HepG2 (cell line): ENCODE data around the gene VAV2. TPM values are rescaled to one million over a fixed set of nuclear protein-coding genes. Genes with fewer than 3 reads are reported as not detected.

Experiments used
- BCL6 ChIP-seq: IDR thresholded peaks from 2 replicates; pipeline ENCODE4 v1.6.1; 2016; ENCODE audit warnings: missing genetic modification reagents, missing compliant biosample characterization
- BORCS8-MEF2B ChIP-seq: sonication (generic); formaldehyde crosslinking; IDR thresholded peaks from 2 replicates; pipeline ENCODE4 v1.8.0; 2022; ENCODE audit warnings: mild to moderate bottlenecking, missing genetic modification reagents
- CHCHD3 ChIP-seq: sonication (generic); formaldehyde crosslinking; IDR thresholded peaks from 2 replicates; pipeline ENCODE4 v1.8.0; 2022; ENCODE audit warnings: mild to moderate bottlenecking, missing genetic modification reagents, moderate library complexity
- CTCF ChIP-seq: sonication (generic); formaldehyde crosslinking; IDR thresholded peaks from 2 replicates; pipeline ENCODE4 v1.5.0; 2020; ENCODE audit warnings: mild to moderate bottlenecking, missing genetic modification reagents, moderate library complexity
- EEA1 ChIP-seq: sonication (generic); formaldehyde crosslinking; IDR thresholded peaks from 2 replicates; pipeline ENCODE4 v1.5.1; 2020; ENCODE audit warnings: mild to moderate bottlenecking, missing genetic modification reagents, borderline replicate concordance
- ETV6 ChIP-seq: sonication (generic); formaldehyde crosslinking; conservative IDR thresholded peaks from 2 replicates; pipeline ENCODE4 v1.4.0; 2020; ENCODE audit warnings: missing genetic modification reagents
- FOXC1 ChIP-seq: sonication (generic); formaldehyde crosslinking; IDR thresholded peaks from 2 replicates; pipeline ENCODE4 v1.8.0; 2022; ENCODE audit warnings: mild to moderate bottlenecking, missing genetic modification reagents, borderline replicate concordance
- GABPB1 ChIP-seq: IDR thresholded peaks from 2 replicates; pipeline ENCODE4 v1.6.1; 2016; ENCODE audit warnings: mild to moderate bottlenecking, missing genetic modification reagents, moderate library complexity, missing compliant biosample characterization
- KLF6 ChIP-seq: IDR thresholded peaks from 2 replicates; pipeline ENCODE4 v1.8.0; 2016; ENCODE audit warnings: missing biosample characterization, missing genetic modification reagents
- NCOA5 ChIP-seq: sonication (generic); formaldehyde crosslinking; IDR thresholded peaks from 2 replicates; pipeline ENCODE4 v1.4.0; 2020; ENCODE audit warnings: missing genetic modification reagents
- NFE2L1 ChIP-seq: sonication (generic); formaldehyde crosslinking; IDR thresholded peaks from 2 replicates; pipeline ENCODE4 v1.4.0; 2020; ENCODE audit warnings: missing genetic modification reagents, mild to moderate bottlenecking, borderline replicate concordance
- PRPF4 ChIP-seq: fragments of 200-400 bp; formaldehyde crosslinking; IDR thresholded peaks from 2 replicates; pipeline ENCODE4 v1.6.1; 2016; ENCODE audit warnings: low read length, low read depth; ENCODE audit not compliant: poor library complexity, severe bottlenecking
- RFX1 ChIP-seq: fragments of 450-650 bp; IDR thresholded peaks from 2 replicates; pipeline ENCODE4 v1.6.1; 2017
- RNF219 ChIP-seq: sonication (generic); formaldehyde crosslinking; IDR thresholded peaks from 2 replicates; pipeline ENCODE4 v1.5.0; 2020; ENCODE audit warnings: mild to moderate bottlenecking, missing genetic modification reagents
- THAP8 ChIP-seq: sonication (generic); formaldehyde crosslinking; IDR thresholded peaks from 2 replicates; pipeline ENCODE4 v1.5.1; 2020; ENCODE audit warnings: missing genetic modification reagents, mild to moderate bottlenecking, borderline replicate concordance
- TMF1 ChIP-seq: sonication (generic); formaldehyde crosslinking; IDR thresholded peaks from 2 replicates; pipeline ENCODE4 v1.8.1; 2022; ENCODE audit warnings: low read depth, missing genetic modification reagents
- ZBTB3 ChIP-seq: sonication (generic); formaldehyde crosslinking; IDR thresholded peaks from 2 replicates; pipeline ENCODE4 v1.4.0; 2020; ENCODE audit warnings: low read depth, mild to moderate bottlenecking, moderate library complexity, missing genetic modification reagents, borderline replicate concordance
- ZEB1 ChIP-seq: IDR thresholded peaks from 2 replicates; pipeline ENCODE4 v1.6.1; 2012; ENCODE audit warnings: mild to moderate bottlenecking, low read depth, inconsistent platforms; ENCODE audit not compliant: insufficient replicate concordance
- ZFP36L2 ChIP-seq: sonication (generic); formaldehyde crosslinking; IDR thresholded peaks from 2 replicates; pipeline ENCODE4 v1.4.0; 2020; ENCODE audit warnings: missing genetic modification reagents
- ZMAT3 ChIP-seq: sonication (generic); formaldehyde crosslinking; conservative IDR thresholded peaks from 2 replicates; pipeline ENCODE4 v1.7.0; 2021; ENCODE audit warnings: missing genetic modification reagents
- ZNF232 ChIP-seq: sonication (generic); formaldehyde crosslinking; IDR thresholded peaks from 2 replicates; pipeline ENCODE4 v1.4.0; 2020; ENCODE audit warnings: missing genetic modification reagents, borderline replicate concordance
- ZNF503 ChIP-seq: sonication (generic); formaldehyde crosslinking; IDR thresholded peaks from 2 replicates; pipeline ENCODE4 v1.4.0; 2020; ENCODE audit warnings: missing genetic modification reagents
- ZNF549 ChIP-seq: sonication (generic); formaldehyde crosslinking; IDR thresholded peaks from 2 replicates; pipeline ENCODE4 v1.5.0; 2020; ENCODE audit warnings: missing genetic modification reagents
- ZNF672 ChIP-seq: sonication (generic); formaldehyde crosslinking; IDR thresholded peaks from 2 replicates; pipeline ENCODE4 v1.8.1; 2022; ENCODE audit warnings: missing genetic modification reagents
- ZZZ3 ChIP-seq: sonication (generic); formaldehyde crosslinking; IDR thresholded peaks from 2 replicates; pipeline ENCODE4 v1.4.0; 2020; ENCODE audit warnings: missing genetic modification reagents, mild to moderate bottlenecking, borderline replicate concordance
- polyA plus RNA-seq, 8 experiments: library from polyadenylated mRNA; depleted of rRNA in 3 of 8; stranded (reverse) in 7 of 8; unstranded in 1 of 8; fragments of >200 nt; fragmentation: Illumina TruSeq in 4 of 8; extraction: Trizol in 4 of 8; gene quantifications; 2 replicates each; pipeline versions ENCODE4 v1.2.1 to v1.2.3, GENCODE V29; 2011 to 2016; ENCODE audit warnings: low read depth in 4 of 8, missing spikeins in 1 of 8, mixed read lengths in 1 of 8; ENCODE audit not compliant: insufficient read depth in 1 of 8
- total RNA-seq, 5 experiments: library from RNA; depleted of rRNA; stranded (reverse); fragments of >200 nt; fragmentation: Illumina TruSeq; extraction: Trizol; gene quantifications; 2 replicates each; pipeline ENCODE4 v1.2.3, GENCODE V29; 2016; ENCODE audit warnings: low read depth in 1 of 5

VAV2 gene
- total and polyA plus RNA-seq, 2 of the 13 experiments (the other 11 are each of a cell fraction or from before 2014, with no cell fraction given), result 22.5 to 22.9 TPM

- TF ChIP-seq CTCF (CRISPR knock-in tag) (peak; percentile 99), EEA1 (CRISPR knock-in tag) (no peak), ZNF549 (CRISPR knock-in tag) (no peak), RFX1 (no peak), NFE2L1 (CRISPR knock-in tag) (no peak), KLF6 (CRISPR knock-in tag) (0 out of 2 replicates have a peak, but pooled peaks have one; percentile 38), FOXC1 (0 out of 2 replicates have a peak, but pooled peaks have one; percentile 14), ZNF503 (CRISPR knock-in tag) (no peak), RNF219 (CRISPR knock-in tag) (no peak), BCL6 (CRISPR knock-in tag) (no peak; the same call in 1 of the 2 replicates), ZNF672 (CRISPR knock-in tag) (no peak), GABPB1 (CRISPR knock-in tag) (peak; percentile 46; the same call in 1 of the 2 replicates), THAP8 (no peak), CHCHD3 (no peak), ETV6 (CRISPR knock-in tag) (0 out of 2 replicates have a peak, but pooled peaks have one; percentile 46), TMF1 (no peak), ZZZ3 (CRISPR knock-in tag) (no peak), BORCS8-MEF2B (CRISPR knock-in tag) (peak; percentile 68; the same call in 1 of the 2 replicates), ZEB1 (peak; percentile 41), PRPF4 (no peak), NCOA5 (CRISPR knock-in tag) (no peak), ZMAT3 (CRISPR knock-in tag) (no peak), ZFP36L2 (CRISPR knock-in tag) (no peak), ZNF232 (CRISPR knock-in tag) (no peak), ZBTB3 (CRISPR knock-in tag) (no peak)
These were observed 2.4 kb upstream of the VAV2 start (continued) for GRCh38 chr9:133994353-133995011.
